SK-N-SH (cell line): ENCODE data around the gene EPHA5.

Source experiments
- CTCF ChIP-seq: fragments of 200-600 bp; sonication (generic); IDR thresholded peaks from 2 replicates; pipeline ENCODE4 v1.6.1; 2017; ENCODE audit warnings: antibody characterized with exemption, mild to moderate bottlenecking, moderate library complexity
- EZH2phosphoT487 ChIP-seq: fragments of 200-600 bp; sonication (generic); IDR thresholded peaks from 2 replicates; pipeline ENCODE4 v1.6.1; 2017; ENCODE audit warnings: low read depth, mixed run types, mild to moderate bottlenecking, antibody characterized with exemption, moderate library complexity, borderline replicate concordance
- NFIC ChIP-seq: IDR thresholded peaks from 2 replicates; pipeline ENCODE4 v1.4.0; 2012; ENCODE audit warnings: borderline replicate concordance
- POLR2AphosphoS5 ChIP-seq: IDR thresholded peaks from 2 replicates; pipeline ENCODE4 v1.6.1; 2012; ENCODE audit warnings: low read depth, low read length
- TAF1 ChIP-seq: IDR thresholded peaks from 2 replicates; pipeline ENCODE4 v1.6.1; 2012; ENCODE audit warnings: low read depth, mild to moderate bottlenecking, low read length, moderate library complexity, borderline replicate concordance

GRCh38 chr4:65422109-65422508, 248.2 kb downstream of the EPHA5 start:
- TF ChIP-seq POLR2AphosphoS5 (no peak), CTCF (no peak), TAF1 (no peak), EZH2phosphoT487 (no peak), NFIC (no peak)
